ENCODE results near the gene RAB3A.

The RAB3A gene

GRCh38 chr19:18149596-18149975, 54.3 kb downstream of the RAB3A start:
- no peak for TF ChIP-seq CTCF (IDR thresholded peaks at IDR 0.05; ENCODE audit: low read depth, low read length, missing control alignments)
- no peak overlapping the region for H3K4me3 ChIP-seq (ENCODE audit: low read depth, low read length)
- DNase-seq (ENCODE audit: low read depth), result no peak

- no peak for TF ChIP-seq CTCF (IDR thresholded peaks at IDR 0.05; ENCODE audit: low read depth, low read length, missing control alignments)
- H3K4me3 ChIP-seq (ENCODE audit: low read depth, low read length), result no peak overlapping the region
- no peak for DNase-seq (ENCODE audit: low read depth)
Measured at GRCh38 chr19:18147396-18147795, 56.4 kb downstream of the RAB3A start.

All from GM12864 (cell line).